SK-N-MC (cell line): Measurements from ENCODE around the gene REG1A.

Experiments
- DNase-seq: peaks from one replicate; pipeline ENCODE4 v3.0.0-alpha.2; 2011; ENCODE audit warnings: low read depth, low spot score
- H3K27ac ChIP-seq: fragments of 200-600 bp; sonication (generic); 2 replicates; pipeline ENCODE4 v1.5.1; 2016; ENCODE audit warnings: mixed run types
- H3K36me3 ChIP-seq: fragments of 200-600 bp; sonication (generic); 2 replicates; pipeline ENCODE4 v1.6.1; 2017; ENCODE audit warnings: antibody characterized with exemption, low read length, mixed read lengths; ENCODE audit not compliant: insufficient read depth
- H3K4me3 ChIP-seq: fragments of 200-600 bp; sonication (generic); 2 replicates; pipeline ENCODE4 v1.5.1; 2016
- H3K9ac ChIP-seq: fragments of 200-600 bp; sonication (generic); 2 replicates; pipeline ENCODE4 v1.8.0; 2017; ENCODE audit warnings: mixed run types, mixed read lengths; ENCODE audit not compliant: insufficient read length
- H3K9me3 ChIP-seq: fragments of 200-600 bp; sonication (generic); 2 replicates; pipeline ENCODE4 v1.6.1; 2017; ENCODE audit warnings: low read depth, mild to moderate bottlenecking, antibody characterized with exemption, low read length, moderate library complexity, mixed read lengths
- EZH2 ChIP-seq: fragments of 200-600 bp; sonication (generic); IDR thresholded peaks from one replicate; pipeline ENCODE4 v1.6.1; 2017; ENCODE audit warnings: antibody characterized with exemption
- FOXP2 ChIP-seq: optimal IDR thresholded peaks from 2 replicates; pipeline ENCODE3; 2011; ENCODE audit warnings: mild to moderate bottlenecking, moderate library complexity; ENCODE audit not compliant: insufficient read depth; ENCODE audit errors: extremely low read length, control extremely low read depth
- POLR2AphosphoS5 ChIP-seq: IDR thresholded peaks from 2 replicates; pipeline ENCODE4 v1.6.1; 2012; ENCODE audit warnings: mild to moderate bottlenecking, low read depth, low read length, borderline replicate concordance

The REG1A gene

GRCh38 chr2:79097843-79098242 lies 22.4 kb upstream of the REG1A start:
- TF ChIP-seq POLR2AphosphoS5, result no peak
- Histone ChIP-seq H3K36me3 (no peaks in the 10 kb centered on the region), H3K9ac (no peak overlapping the region), H3K9me3 (no peaks in the 10 kb centered on the region), H3K27ac (no peak overlapping the region), H3K4me3 (no peak overlapping the region)
- no peak for DNase-seq

- Histone ChIP-seq H3K4me3 (no peak overlapping the region), H3K9ac (no peak overlapping the region), H3K9me3 (no peaks in the 10 kb centered on the region), H3K36me3 (no peaks in the 10 kb centered on the region), H3K27ac (no peak overlapping the region)
- TF ChIP-seq POLR2AphosphoS5, result no peak
- no peak for TF ChIP-seq EZH2
- no peak for TF ChIP-seq FOXP2
- DNase-seq, result no peak
Observed at GRCh38 chr2:79099140-79099686, 21.1 kb upstream of the REG1A start.

GRCh38 chr2:79100285-79100684 lies 20.0 kb upstream of the REG1A start:
- H3K36me3 ChIP-seq, result no peaks in the 10 kb centered on the region
- TF ChIP-seq POLR2AphosphoS5 (no peak), FOXP2 (no peak), EZH2 (no peak)
- no peak overlapping the region for H3K9ac ChIP-seq
- no peak overlapping the region for H3K27ac ChIP-seq
- H3K4me3 ChIP-seq, result no peak overlapping the region
- DNase-seq, result no peak
- H3K9me3 ChIP-seq, result no peaks in the 10 kb centered on the region

- H3K27ac ChIP-seq, result no peak overlapping the region
- no peak for DNase-seq
- H3K36me3 ChIP-seq, result no peaks in the 10 kb centered on the region
- H3K9ac ChIP-seq, result no peak overlapping the region
- H3K4me3 ChIP-seq, result no peak overlapping the region
- TF ChIP-seq EZH2 (no peak), POLR2AphosphoS5 (no peak), FOXP2 (no peak)
- H3K9me3 ChIP-seq, result no peaks in the 10 kb centered on the region
Observed at GRCh38 chr2:79101024-79101423, 19.3 kb upstream of the REG1A start.

- no peak for TF ChIP-seq POLR2AphosphoS5
- TF ChIP-seq EZH2, result no peak
- TF ChIP-seq FOXP2, result no peak
- Histone ChIP-seq H3K36me3 (no peaks in the 10 kb centered on the region), H3K9me3 (no peaks in the 10 kb centered on the region), H3K4me3 (no peak overlapping the region), H3K9ac (no peak overlapping the region), H3K27ac (no peak overlapping the region)
- DNase-seq, result no peak
Observed at GRCh38 chr2:79103214-79103613, 17.1 kb upstream of the REG1A start.

GRCh38 chr2:79105259-79105658 lies 15.0 kb upstream of the REG1A start:
- Histone ChIP-seq H3K9me3 (no peaks in the 10 kb centered on the region), H3K27ac (no peak overlapping the region), H3K4me3 (no peak overlapping the region), H3K9ac (no peak overlapping the region), H3K36me3 (no peaks in the 10 kb centered on the region)
- no peak for DNase-seq
- no peak for TF ChIP-seq FOXP2
- TF ChIP-seq EZH2, result no peak
- no peak for TF ChIP-seq POLR2AphosphoS5

- Histone ChIP-seq H3K9ac (no peak overlapping the region), H3K9me3 (no peaks in the 10 kb centered on the region), H3K4me3 (no peak overlapping the region), H3K27ac (no peak overlapping the region), H3K36me3 (no peaks in the 10 kb centered on the region)
- TF ChIP-seq EZH2 (no peak), POLR2AphosphoS5 (no peak), FOXP2 (no peak)
- DNase-seq, result no peak
Observed at GRCh38 chr2:79112269-79112668, 8.0 kb upstream of the REG1A start.

- no peaks in the 10 kb centered on the region for H3K9me3 ChIP-seq
- no peak overlapping the region for H3K27ac ChIP-seq
- no peaks in the 10 kb centered on the region for H3K36me3 ChIP-seq
- no peak overlapping the region for H3K9ac ChIP-seq
- no peak overlapping the region for H3K4me3 ChIP-seq
- TF ChIP-seq FOXP2, result no peak
- TF ChIP-seq POLR2AphosphoS5, result no peak
- no peak for TF ChIP-seq EZH2
- DNase-seq, result no peak
Observed at GRCh38 chr2:79114797-79115494, 5.3 kb upstream of the REG1A start.
